Endometrial microvascular endothelial cells (primary cell): ENCODE measurements around the gene MDC1. TPM values are rescaled to one million over a fixed set of nuclear protein-coding genes. Genes with fewer than 3 reads are reported as not detected.
"Not testable (repeated sequence)": the region's sequence is repeated elsewhere in the genome, so short reads cannot be mapped to it uniquely, and the experiment has no call there.

Experiments
- in situ Hi-C: cut with HindIII; loops from 2 replicates; pipeline ENCODE4 v1.10.0; 2017; ENCODE audit warnings: low sequenced_read_pairs, low pct_unique_long_range_greater_than_20kb; ENCODE audit errors: inconsistent ontology term
- total RNA-seq: library from RNA; depleted of rRNA; stranded (reverse); fragments of >200 nt; gene quantifications from one replicate; pipeline ENCODE4 v1.2.3, GENCODE V29; 2015; ENCODE audit errors: inconsistent ontology term

Gene MDC1
- total RNA-seq, 1 donor from 2014 or later: 17.1 TPM

DNA sequence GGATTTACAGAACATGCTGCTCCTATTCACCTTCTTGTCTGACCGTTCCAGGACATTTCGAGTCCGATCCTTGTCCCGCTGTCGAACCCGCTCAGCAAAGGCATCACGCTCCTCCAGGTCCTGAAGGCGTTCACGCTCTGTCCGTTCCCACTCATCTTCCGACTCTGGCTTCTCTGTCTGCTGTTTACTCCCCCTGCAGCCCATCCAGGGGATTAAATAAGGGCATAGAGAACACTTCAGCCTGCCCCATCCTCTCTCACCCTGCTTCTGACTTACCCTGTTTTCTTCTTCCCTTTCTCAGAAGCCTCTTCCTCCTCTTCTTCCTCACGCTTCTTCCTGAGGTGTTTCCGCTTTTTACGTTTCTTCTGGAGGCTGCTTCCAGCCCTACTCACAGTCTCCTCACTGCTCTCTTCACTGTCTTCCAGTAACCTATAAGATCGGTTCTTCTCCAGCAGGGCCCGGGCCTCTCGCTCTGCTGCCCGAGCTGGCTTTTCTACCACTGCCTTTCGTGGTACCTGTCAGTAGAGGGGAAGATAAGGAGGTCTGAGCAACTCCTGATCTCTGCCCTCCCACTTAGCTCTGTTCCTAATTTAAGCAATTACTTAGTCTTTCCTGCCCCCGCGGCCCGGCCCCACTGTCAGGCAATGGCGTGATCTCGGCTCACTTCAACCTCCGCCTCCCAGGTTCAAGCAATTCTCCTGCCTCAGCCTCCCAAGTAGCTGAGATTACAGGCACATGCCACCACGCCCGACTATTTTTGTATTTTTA lies 46.1 kb downstream of the MDC1 start:
- in situ Hi-C loops: no loop called here

DNA sequence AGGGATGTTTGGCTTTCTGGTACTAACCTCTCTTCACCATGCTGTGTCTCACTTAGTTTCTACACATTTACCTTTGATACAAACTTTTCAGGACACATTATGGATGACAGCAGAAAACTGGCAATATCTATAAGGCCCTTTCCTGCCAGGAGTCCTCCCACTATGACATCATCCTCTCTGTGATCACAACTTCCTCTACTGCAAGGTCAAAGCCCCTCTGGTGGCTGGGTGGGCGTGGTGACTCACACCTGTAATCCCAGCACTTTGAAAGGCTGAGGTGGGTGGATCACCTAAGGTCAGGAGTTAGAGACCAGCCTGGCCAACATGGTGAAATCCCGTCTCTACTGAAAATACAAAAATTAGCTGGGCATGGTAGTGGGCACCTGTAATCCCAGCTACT lies 50.8 kb downstream of the MDC1 start:
- in situ Hi-C loops: loop anchor here (10.0 kb wide), 1 partner anchor 69 kb away; no protein-coding TSS in a partner anchor

DNA sequence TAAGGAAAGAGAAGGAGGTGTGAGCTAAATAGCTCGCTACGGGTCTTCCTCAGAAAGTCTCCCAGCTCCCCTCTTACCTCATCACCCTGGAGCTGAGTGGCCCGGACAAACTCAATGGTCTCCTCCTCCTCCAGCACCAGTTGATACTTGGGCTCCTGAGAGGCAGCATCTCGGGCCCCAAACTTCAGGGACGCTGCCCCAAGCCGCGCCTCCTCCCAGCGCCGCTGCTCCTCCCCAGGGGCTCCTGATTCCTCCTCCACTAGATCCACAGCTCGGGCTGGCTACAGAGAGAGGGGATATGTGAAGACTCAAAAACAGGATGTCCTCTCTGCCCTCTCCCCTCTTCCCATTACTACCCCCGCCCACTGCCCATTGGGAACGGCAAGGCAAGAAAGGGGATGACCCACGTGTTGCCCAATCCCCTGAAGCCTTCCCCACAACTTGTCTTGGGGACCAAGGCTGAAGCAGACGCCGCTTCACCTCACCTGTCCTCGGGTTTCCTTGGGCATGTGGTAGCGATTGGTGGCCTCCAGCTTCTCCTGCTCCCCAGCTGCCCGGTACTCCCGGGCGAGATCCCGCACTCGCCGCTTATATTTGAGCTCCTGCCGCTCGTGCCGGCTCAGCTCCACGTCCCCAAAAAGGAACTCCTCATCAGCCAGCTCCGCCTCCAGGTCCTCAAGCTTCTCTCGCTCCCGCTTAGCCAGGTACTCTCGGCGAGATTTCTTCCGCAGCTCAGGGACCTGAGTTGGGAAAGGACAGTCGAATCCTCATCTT lies 51.9 kb downstream of the MDC1 start:
- in situ Hi-C loops: loop anchor here (10.0 kb wide), 1 partner anchor 70 kb away; no protein-coding TSS in a partner anchor

DNA sequence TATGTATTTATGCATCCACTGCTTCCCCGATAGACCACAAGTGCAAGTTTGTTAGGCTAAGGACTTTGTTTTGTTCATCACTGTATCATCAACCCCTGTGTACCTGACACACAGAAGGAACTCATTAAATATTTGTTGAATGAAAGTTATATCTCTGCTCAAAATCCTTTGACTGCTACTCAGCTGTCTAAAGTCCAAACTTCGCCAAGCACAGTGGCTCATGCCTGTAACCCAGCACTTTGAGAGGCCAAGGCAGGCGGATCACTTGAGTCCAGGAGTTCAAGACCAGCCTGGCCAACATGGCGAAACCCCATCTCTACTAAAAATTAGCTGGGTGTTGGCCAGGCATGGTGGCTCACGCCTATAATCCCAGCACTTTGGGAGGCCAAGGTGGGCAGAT lies 59.2 kb downstream of the MDC1 start:
- in situ Hi-C loops: not testable (repeated sequence)

DNA sequence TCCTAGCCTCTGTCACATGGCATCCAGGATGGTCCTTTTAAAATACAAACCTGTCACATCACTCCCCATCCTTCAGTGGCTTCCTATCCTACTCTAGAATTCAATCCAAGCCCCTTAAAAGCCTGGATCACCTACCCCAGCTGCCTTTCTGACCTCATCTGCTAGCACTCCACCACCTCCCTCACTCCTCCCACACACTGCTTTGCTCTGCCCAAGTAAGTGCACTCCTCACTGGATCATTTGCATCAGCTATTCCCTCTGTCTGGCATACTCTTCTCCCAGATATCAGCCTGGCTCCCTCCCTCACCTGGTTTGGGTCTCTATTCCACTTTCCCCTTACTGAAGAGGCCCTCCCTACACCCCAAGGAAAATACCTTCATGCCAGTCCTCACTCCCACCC lies 59.6 kb downstream of the MDC1 start:
- in situ Hi-C loops: no loop called here

DNA sequence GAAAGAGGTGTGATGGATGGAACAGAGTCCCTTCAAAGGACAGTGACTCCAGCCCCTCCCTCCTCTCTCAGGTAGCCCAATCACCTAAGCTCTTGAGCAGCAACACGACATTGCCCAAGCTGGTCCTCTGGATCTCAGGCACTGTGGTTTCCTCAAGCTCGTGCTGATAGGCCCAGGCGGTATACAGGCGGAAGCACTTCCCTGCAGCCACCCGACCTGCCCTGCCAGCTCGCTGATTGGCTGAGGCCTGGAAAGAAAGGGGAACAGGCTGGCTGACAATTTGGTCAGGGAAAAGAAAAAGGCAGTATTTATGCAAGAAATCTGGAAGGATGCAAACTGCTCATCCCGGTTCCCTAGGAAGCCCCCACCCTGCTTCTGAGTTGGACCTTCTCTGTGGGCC lies 60.6 kb downstream of the MDC1 start:
- in situ Hi-C loops: no loop called here

DNA sequence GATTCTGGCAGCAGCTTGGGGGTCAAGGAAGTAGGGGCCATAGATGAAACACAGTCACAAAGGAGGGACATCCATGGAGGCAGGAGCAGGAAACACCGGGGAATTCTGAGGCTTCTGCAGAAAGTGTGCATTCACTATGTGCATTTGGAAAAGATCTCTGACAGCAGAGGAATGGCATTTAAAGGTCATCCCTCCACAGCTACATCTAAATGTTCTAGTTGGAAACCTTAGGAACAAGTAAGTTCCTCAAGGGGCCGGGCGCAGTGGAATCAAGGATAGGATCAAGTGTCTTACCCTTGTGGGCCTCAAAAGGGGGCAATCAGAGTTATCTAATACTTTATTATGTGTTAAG lies 61.4 kb downstream of the MDC1 start:
- in situ Hi-C loops: no loop called here

DNA sequence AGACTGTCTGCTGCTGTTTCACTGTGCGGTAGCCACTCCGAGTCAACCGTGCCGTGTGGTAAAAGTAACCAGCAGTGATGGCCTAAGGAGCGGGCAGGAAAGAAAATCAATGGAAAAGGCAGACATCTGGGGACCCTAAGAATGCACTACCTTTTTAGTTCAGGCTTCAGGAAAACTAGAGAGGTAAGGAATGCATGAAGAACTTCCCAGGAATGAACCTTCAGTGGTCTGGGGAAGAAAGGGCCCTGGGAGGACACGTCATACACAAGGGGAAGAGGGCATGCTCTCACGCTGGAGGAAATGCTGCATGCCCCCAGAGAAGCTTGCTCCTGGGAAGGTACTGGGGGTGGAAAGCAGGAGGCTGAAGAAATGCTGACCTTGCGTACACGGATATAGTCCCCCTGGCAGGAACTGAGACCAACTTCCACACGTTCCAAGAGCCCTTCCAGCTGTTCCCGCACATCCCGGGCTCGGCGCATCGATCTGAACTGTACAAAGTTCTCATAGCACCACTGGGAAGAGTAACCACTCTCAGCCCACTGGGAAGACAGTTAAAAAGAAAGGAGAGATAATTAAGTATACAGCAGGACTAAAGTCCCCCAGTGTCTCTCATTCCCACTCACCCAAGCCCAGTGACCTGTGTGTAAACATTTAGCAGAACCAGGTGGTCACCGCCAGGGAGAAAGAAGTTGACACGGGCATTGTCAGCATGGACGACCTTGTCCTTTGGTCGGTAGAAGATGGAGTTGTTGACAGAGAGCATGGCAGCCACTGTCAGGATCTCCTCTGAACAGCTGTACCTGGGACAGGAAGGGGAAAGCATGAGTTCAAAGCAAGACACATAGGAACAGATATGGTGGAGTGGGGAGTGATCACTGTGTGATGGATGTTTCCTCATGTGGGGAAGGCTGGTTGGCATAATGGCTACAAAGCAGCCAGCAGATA lies 62.0 kb downstream of the MDC1 start:
- in situ Hi-C loops: no loop called here

DNA sequence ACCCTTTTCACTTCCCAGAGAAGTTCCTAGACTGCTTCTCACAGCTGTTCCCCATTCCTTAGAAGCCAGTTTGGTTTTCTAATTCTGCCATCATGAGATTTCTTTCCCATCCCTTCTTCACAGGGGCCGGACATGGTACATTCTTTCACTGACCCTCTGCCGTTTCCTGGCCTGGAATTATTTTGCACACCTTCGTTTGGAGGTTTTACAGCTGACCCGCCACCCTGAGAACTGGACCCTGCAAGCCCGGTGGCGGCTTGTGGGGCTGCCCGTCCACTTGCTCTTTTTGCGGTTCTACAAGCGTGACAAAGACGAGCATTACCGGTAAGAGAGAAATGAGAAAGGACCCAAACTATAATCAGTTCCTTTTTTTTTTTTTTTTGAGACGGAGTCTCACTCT lies 65.9 kb downstream of the MDC1 start:
- in situ Hi-C loops: no loop called here

Other genes with a start within 250 kb of the MDC1 start
- 514 TPM for gene HLA-E, start 227.8 kb downstream of the MDC1 start, total RNA-seq
- gene GNL1, start 160.8 kb downstream of the MDC1 start, total RNA-seq: 58.6 TPM
- 2.2 TPM for gene PRR3, start 160.0 kb downstream of the MDC1 start, total RNA-seq
- 35.9 TPM for gene ABCF1, start 145.8 kb downstream of the MDC1 start, total RNA-seq
- gene PPP1R10, start 100.0 kb downstream of the MDC1 start, total RNA-seq: 25.4 TPM
- gene MRPS18B, start 99.4 kb downstream of the MDC1 start, total RNA-seq: 50.0 TPM
- 4.1 TPM for gene ATAT1, start 90.4 kb downstream of the MDC1 start, total RNA-seq
- 13.4 TPM for gene C6orf136, start 70.1 kb downstream of the MDC1 start, total RNA-seq
- 39.8 TPM for gene DHX16, start 44.3 kb downstream of the MDC1 start, total RNA-seq
- gene PPP1R18, start 30.6 kb downstream of the MDC1 start, total RNA-seq: 86.2 TPM
- 30.8 TPM for gene NRM, start 26.3 kb downstream of the MDC1 start, total RNA-seq
- 1,274 TPM for gene TUBB, start 3.1 kb upstream of the MDC1 start, total RNA-seq
- 133 TPM for gene FLOT1, start 25.4 kb upstream of the MDC1 start, total RNA-seq
- gene IER3, start 27.3 kb upstream of the MDC1 start, total RNA-seq: 76.4 TPM
- gene DDR1, start 167.2 kb upstream of the MDC1 start, total RNA-seq: 16.6 TPM
- 11.6 TPM for gene GTF2H4, start 190.9 kb upstream of the MDC1 start, total RNA-seq
- 37.4 TPM for gene VARS2, start 197.0 kb upstream of the MDC1 start, total RNA-seq
- not detected for gene SFTA2, start 214.9 kb upstream of the MDC1 start, total RNA-seq
- gene MUCL3, start 223.7 kb upstream of the MDC1 start, total RNA-seq: not detected